Activated CD8-positive, alpha-beta memory T cell treated with anti-CD3 and anti-CD28 coated beads for 4 hours (primary cell): ENCODE data around the gene EXOC6B.

Experiments used
- DNase-seq, 2 donors: peaks; one replicate each; pipeline ENCODE4 v3.0.0-alpha.2; 2020; ENCODE audit warnings: low read depth in 2 of 2

EXOC6B gene

DNA sequence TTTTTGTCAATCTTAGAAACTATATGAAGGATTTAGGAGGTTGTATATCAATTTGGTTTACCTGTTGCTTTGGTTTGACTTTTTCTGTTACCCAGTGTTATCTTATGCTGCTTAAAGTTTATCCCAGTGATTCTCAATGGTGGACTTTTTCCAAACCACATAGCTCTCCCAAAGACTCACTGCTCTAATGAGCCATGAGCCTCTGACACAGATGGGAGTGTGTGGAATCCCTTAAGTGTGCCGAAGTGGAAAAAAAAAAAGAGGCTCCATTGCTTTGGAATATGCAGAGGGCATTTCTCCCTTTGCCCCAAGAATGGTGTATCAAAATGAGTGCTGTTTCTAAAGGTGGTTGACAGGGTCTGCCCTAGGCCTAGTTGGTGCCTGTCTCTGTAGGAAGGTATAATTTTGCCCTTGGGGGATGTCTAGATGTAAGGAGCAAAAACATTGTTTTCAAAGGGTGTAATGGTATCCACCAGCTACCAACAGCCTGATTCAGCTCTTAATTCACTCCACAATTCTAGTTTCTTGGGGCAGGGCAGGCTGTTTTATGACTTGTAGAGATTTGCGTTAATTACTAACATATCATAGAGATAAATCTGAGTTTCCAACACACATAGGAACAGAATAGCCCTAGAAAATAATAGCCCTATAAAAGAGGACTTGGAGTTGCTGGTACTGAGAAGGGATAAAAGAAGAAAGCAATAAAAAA, 613.9 kb downstream of the EXOC6B start:
- no peak for DNase-seq

- no peak for DNase-seq
Observed at GRCh38 chr2:72211350-72211749, 614.5 kb downstream of the EXOC6B start.

DNA sequence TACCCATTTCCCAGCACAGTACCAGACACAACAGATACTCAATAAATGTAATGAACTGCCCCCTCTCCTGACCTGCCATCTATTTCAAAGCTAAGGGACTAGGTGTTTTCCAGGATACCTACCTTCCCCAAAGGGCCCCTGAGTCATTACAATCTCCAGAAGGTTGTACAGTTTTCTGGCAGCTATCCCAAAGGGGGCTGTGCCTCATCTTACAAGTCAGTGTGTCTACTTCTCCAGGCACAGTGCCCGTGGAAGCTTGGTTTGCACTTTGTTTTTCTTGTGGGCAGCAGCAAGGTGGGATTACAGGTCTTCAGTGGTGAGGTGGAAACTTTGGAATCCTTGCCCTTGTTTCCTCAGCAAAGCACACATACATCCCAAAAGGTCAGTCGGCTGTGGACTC, 615.4 kb downstream of the EXOC6B start:
- DNase-seq: no peak

DNA sequence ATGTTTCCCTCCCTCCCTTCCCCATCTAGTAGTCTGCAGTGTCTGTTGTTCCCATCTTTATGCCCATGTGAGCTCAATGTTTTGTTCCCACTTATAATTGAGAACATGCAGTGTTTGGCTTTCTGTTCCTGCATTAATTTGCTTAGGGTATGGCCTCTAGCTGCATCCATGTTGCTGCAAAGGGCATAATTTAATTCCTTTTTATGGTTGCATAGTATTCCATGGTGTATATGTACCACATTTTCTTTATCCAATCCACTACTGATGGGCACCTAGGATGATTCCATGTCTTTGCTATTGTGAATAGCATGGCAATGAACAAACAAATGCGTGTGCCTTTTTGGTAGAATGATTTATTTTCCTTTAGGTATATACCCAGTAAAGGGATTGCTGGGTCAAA, 617.6 kb downstream of the EXOC6B start:
- no peak for DNase-seq

DNA sequence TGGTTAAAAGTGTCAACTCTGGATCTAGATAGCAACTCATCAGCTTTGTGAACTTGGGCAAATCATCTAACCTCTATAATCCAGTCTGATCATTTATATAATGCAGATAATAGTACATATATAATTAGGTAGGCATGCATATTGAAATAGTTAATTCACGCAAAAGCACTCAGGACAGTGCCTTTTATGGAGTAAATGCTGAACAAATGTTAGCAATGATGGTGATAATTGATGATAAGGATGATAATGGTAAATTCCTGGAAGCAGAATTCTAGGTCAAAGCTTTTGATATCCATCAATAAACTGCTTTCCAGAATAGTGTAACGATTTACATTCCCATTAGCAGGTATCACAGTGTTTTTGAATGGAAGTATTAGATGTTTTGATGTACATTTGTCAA, 618.5 kb downstream of the EXOC6B start:
- DNase-seq: no peak

DNA sequence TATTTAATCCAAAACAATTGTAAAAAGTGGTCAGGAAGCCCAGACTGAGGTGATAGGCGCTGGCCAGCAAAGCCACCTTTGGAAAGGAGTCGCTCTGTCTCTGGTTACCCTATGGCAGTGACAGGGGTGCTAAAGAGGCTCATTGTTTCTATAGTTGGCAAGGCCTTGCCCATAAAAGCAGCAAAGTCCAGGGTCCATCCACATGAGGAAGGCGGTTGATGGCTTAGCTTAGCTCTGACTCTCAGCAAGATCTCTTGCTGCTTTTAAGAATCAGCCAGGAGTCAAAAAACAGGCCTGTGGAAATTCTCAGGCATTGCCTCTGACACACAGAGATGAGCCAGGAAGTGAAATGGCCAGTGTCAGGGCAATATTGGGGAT, 620.3 kb downstream of the EXOC6B start:
- no peak for DNase-seq

DNA sequence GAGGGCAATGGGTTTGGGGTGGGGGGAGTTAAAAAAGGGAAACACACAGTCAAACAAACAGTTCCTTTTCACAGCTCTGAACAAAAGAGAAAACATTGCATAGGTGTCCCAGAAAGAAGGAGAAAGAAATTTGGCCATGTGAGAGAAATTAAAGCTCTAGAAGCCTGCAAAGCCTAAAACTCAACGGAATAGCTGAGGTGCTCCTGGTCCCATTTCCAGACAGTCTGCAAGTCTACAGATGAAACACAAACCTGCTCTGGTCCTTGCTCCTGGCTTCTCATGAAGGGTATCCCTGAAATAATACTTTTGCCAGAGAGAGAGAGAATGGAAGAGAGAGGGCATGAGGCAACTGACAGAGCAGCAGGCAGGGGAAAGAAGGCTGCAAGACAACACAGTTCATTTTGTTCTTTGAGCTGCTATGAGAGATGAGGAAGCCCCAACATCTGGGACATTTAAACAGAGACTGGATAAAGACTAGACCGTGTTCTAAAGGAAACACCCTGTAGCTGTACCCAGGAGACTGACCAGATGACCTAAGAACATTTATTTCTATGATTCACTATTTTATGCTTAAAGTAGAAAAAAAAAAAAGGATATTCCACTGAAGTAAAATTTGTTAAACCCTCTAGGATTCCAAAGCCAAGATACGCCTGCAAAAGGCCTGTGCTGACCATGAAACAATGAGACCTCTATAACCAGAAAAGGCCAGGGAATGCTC, 620.9 kb downstream of the EXOC6B start:
- DNase-seq: no peak

DNA sequence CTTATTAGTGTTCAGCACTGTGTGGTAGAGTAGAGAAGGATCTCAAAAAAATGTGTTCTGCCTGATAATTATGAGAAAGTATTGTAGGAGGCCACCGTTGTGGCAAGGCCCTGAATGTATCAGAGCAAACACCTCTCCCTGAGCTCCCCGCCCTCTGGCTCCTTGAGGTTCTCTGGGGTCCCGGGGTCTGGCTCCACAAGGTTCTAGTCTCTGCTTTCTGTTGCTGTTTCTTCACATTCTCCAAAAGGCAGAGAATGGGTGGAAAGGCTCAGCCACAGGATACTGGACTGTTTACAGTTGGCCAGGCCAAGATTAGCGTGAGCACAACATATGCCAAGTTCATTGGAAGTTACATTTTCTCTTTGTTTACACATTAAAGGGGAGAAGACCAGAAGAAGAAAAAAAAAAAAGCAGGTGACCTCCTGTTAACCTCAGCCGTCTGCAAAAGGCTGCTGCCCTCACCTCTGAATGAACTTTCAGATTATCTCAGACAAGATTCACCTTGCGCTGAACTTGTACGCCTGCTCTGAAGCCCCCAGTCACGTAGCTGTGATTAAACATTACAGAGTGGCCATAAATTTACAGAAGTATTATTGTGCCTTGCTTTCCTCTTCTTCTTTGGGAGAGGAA, 621.6 kb downstream of the EXOC6B start:
- no peak for DNase-seq

DNA sequence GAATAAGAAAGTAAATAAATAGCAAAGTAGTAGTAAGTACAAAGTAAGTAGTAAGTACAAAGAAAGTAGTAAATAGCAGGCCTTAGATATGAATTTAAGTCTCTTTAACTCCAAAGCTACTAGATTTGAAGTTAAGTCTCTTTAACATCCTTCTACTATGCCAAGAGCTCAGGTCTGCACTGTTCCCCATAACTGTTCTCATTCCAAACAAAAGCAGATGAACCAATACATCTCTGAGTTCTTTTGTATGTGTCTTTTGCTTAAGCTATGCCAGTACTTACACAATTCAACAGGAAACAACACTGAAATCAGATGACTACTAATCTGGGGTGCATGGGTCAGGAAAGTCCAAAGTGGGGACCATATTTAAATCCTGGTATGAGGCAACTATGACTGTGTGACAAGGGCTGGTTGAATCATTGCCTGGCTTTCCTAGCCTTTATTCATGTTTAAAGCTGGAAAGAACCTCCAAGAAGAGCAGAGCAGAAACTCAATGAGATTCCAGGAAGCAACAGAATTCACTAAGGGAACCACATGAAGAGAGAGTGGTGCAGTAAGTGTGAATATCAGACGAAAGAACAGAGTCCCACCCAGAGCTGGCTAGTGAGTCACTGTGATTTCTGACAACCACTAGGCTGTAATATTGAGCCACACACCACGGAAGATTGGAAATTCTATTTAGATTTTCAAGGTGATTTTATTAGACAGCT, 627.1 kb downstream of the EXOC6B start:
- no peak for DNase-seq

DNA sequence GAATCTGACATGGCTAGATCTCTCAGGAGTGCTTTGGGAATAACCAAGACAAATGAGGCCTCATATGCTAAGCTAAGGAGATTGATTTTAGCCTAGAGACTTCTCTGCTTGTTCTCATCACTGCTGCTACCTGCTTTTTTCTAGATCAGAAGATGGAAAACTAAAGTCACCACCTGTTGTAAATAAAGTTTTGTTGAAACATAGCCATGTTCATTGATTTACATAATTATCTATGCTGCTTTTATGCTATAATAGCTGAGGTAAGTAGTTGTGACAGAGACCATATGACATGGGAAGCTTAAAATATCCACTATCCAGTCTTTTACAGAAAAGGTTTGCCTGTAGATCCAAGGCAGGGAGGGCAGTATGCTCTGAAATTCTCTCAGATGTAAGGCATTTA, 632.1 kb downstream of the EXOC6B start:
- no peak for DNase-seq

GRCh38 chr2:72191441-72191840, 634.4 kb downstream of the EXOC6B start:
- no peak for DNase-seq

- DNase-seq: no peak
Observed at GRCh38 chr2:72185206-72185605, 640.6 kb downstream of the EXOC6B start.

DNA sequence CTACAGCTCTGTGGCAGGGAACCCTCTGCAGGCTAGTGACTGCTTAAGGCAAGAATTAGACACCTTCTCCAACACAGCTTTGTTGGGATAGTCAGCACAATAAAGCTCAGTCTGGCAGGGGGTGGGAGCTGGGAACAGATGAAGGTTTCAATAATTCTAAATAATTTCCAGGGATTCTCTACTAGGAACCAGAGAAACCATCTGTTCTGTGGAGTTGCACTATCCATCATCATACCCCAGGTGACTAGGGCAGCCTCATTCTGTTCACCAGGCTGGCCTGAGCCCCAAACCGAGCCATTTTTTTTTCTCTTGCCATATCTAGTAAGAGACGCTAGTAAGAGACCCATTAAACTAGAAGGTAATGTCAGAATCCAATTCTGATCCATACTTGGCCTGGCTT, 642.4 kb downstream of the EXOC6B start:
- DNase-seq: no peak

GRCh38 chr2:72183016-72183415, 642.8 kb downstream of the EXOC6B start:
- DNase-seq: no peak

DNA sequence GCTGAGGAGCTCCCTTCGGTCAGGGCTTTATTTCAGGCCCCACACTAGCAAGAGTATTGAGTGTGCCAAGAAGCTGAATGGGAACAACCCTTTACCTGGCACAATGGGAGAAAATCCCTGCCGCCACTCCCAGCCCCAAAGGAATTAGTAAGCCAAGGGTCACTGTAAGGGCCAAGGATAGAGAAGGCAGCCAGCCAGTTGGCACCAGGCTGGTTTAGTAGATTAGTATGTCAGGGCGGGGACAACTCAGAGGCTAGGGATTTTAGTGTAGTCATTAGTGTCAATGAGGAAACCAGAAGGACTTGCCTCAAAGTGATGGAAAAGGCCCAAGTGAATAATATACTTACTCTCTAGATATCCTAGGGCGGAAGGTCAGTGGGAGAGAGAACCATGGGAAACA, 643.3 kb downstream of the EXOC6B start:
- DNase-seq: no peak

- DNase-seq: no peak
Observed at GRCh38 chr2:72181616-72182015, 644.2 kb downstream of the EXOC6B start.

DNA sequence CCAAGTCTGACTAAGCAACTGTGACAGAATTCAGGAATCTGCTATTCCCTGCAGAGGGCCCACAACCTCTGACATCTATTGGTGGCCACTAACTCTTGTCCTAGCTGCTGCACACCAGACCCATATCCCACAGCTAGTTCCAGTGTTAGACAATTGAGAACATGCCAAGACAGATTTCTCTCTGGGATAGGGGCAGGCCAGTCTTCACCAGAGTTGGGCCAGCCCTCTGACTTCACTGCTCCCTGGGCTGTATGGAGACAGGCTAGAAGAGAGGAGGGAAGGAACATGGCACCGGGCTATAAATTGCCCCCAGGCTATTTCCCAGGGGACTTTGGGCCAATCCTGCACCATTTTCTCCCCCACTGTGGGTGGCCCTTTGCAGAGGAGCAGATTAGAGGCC, 645.5 kb downstream of the EXOC6B start:
- DNase-seq: no peak

- DNase-seq: no peak
Observed at GRCh38 chr2:72178551-72178950, 647.3 kb downstream of the EXOC6B start.

DNA sequence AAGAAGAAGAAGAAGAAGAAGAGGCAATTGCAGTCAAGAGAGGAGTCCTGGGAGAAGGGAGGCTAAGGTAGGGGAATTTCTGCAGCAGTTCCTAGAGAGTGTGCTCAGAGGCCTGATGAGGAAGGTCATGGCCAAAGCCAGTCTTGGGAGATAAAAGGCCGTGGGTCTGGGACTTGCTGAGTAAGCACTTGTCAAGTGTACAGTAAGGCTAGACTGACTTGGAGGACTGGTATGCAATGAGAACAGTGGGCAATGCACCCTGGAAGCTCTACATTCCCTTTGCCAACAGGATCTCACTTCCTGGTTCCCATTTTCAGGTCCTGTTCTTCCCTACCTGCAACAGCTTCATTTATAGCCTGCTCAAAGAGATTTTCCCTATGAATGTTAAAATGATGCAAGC, 649.6 kb downstream of the EXOC6B start:
- no peak for DNase-seq

DNA sequence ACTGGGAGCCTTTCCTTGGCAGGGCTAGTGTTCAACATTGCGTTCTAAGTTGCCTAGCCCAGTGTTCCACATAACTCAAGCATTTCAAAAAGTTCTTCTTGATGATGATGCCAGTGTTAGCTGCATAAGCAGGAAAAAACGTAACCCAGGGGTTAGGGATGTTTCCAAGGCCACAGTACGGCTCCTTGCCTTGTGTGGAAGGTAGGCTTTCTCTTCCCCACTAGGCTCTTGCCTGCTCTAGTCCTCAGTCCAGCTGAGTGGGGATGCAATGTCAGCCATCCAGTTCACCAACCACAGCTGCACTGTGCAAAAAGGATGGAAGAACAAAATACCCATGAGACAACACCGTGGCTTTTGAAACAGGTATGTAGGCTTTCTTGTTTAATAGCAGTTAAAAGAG, 650.2 kb downstream of the EXOC6B start:
- no peak for DNase-seq

DNA sequence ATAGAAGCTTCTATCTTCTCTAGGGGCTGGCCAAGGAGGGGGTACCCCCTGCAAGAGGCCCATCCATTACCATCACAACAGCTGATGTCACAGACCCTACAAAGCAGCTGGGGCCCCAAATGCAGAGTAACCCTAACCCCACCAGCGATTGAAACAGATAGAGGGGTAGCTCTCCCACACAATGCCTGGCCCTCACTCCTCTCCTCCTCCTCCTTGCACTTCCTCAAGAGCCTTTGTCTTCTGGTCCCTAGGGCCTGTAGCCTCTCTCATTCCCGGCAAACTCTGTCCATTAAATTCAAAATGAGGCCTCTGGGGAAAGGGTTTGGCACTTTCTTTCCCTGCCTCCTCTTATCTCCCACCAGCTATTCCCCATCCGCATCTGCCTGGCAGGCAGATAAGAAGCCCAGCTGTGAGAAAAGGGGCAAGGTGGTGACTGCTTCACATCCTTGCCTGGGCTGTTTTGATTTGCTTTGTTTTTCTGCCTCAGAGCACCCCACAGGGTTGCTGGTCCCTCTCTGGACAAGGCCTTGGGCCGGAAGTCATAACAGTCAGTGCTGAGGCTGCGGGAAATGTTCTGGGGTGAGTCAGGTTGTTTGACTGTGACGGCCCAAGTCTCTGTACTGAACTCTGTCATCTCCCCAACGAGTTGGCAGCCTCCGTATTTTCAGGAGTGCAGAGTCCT, 652.1 kb downstream of the EXOC6B start:
- no peak for DNase-seq

- DNase-seq: no peak
Observed at GRCh38 chr2:72172478-72172877, 653.4 kb downstream of the EXOC6B start.
